ENCODE data around the gene PPP1CC. TPM values are rescaled to one million over a fixed set of nuclear protein-coding genes. Genes with fewer than 3 reads are reported as not detected.

PPP1CC gene
- total RNA-seq, 1 donor: 107 TPM

DNA sequence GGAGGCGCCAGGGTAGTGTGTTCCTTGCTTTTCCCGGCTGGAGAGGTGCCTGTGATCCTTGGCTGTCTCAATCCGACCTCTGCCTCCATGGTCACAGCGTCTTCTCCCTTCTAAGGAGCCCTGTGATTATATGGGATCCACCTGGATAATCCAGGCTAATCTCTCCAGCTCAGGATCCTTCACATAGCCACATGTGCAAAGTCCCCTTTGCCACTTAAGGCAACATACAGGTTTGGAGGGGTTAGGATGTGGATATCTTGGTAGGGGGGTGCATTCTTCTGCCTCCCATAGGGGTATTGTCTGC, 52.6 kb downstream of the PPP1CC start:
- Histone ChIP-seq H4K20me1 (ENCODE audit: insufficient read depth, low read length) (no peaks in the 10 kb centered on the region), H3K27me3 (ENCODE audit: insufficient read depth, low read length) (peaks cover 10% of the 10 kb centered on the region), H2AFZ (ENCODE audit: low read length) (peak overlapping the region; percentile 96), H3K4me2 (ENCODE audit: insufficient read depth, low read length) (peak overlapping the region; percentile 87), H3K27ac (ENCODE audit: low read depth, low read length) (no peak overlapping the region), H3K9me3 (ENCODE audit: low read depth, low read length) (no peaks in the 10 kb centered on the region), H3K4me3 (ENCODE audit: insufficient read depth, low read length) (no peak overlapping the region), H3K4me1 (ENCODE audit: insufficient read depth, low read length) (peaks cover 7% of the 10 kb centered on the region), H3K36me3 (ENCODE audit: insufficient read depth, low read length) (no peaks in the 10 kb centered on the region), H3K79me2 (ENCODE audit: insufficient read depth, low read length) (no peaks in the 10 kb centered on the region)
- TF ChIP-seq, protein P1, sequence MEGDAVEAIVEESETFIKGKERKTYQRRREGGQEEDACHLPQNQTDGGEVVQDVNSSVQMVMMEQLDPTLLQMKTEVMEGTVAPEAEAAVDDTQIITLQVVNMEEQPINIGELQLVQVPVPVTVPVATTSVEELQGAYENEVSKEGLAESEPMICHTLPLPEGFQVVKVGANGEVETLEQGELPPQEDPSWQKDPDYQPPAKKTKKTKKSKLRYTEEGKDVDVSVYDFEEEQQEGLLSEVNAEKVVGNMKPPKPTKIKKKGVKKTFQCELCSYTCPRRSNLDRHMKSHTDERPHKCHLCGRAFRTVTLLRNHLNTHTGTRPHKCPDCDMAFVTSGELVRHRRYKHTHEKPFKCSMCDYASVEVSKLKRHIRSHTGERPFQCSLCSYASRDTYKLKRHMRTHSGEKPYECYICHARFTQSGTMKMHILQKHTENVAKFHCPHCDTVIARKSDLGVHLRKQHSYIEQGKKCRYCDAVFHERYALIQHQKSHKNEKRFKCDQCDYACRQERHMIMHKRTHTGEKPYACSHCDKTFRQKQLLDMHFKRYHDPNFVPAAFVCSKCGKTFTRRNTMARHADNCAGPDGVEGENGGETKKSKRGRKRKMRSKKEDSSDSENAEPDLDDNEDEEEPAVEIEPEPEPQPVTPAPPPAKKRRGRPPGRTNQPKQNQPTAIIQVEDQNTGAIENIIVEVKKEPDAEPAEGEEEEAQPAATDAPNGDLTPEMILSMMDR (IDR thresholded peaks at IDR 0.05; ENCODE audit: extremely low read depth, low read depth, low read length): no peak
- peak; percentile 50 for DNase-seq (ENCODE audit: insufficient read length, low spot score, missing footprints)

DNA sequence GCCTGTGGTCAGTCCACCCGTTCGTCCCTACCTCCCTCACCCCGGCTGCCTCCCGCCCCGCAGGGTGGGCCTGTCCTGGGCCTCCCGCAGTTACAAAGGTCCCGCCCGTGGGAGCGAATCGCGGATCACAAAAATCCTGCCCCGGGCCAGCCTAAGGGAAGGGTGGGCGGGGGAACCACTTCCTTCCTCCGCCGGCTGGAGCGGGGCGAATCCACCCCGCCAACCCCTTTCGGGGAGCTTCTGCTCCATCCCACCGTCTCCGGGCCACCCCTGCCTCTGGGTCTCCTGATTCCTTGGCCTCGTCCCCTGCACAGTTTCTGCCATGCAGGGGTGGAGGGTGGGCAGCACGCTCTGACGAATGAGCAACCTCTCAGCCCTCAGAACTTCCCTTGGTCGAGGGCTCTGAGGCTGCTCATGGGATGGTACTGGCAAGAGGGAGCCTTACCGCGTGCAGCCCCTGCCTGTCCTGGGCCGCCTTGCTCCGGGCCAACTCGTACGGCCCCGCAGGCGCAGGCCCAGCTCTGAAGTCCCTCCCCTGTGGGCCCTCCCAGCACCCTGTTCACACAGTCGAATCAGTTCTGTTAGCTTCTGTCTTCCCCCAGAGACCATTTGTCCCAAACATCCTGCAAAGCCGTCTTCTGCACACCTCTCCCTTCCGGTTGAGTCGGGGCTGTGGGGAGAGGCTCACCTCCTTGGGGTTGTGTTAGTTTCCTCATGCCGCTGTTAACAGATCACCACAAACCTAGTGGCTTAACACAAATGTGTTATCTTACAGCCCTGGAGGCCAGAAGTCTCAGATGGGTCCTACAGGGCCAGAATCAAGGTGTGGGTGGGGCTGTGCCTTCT, 53.2 kb downstream of the PPP1CC start:
- Histone ChIP-seq H2AFZ (ENCODE audit: low read length) (peak overlapping the region; percentile 96), H3K4me3 (ENCODE audit: insufficient read depth, low read length) (peak overlapping the region; percentile 70), H3K4me1 (ENCODE audit: insufficient read depth, low read length) (peaks cover 7% of the 10 kb centered on the region), H4K20me1 (ENCODE audit: insufficient read depth, low read length) (no peaks in the 10 kb centered on the region), H3K9me3 (ENCODE audit: low read depth, low read length) (no peaks in the 10 kb centered on the region), H3K36me3 (ENCODE audit: insufficient read depth, low read length) (no peaks in the 10 kb centered on the region), H3K79me2 (ENCODE audit: insufficient read depth, low read length) (no peaks in the 10 kb centered on the region), H3K4me2 (ENCODE audit: insufficient read depth, low read length) (peak overlapping the region; percentile 87), H3K27me3 (ENCODE audit: insufficient read depth, low read length) (peaks cover 10% of the 10 kb centered on the region), H3K27ac (ENCODE audit: low read depth, low read length) (no peak overlapping the region)
- peak; percentile 94 for DNase-seq (ENCODE audit: insufficient read length, low spot score, missing footprints)
- TF ChIP-seq, protein P1 (IDR thresholded peaks at IDR 0.05; ENCODE audit: extremely low read depth, low read depth, low read length): no peak

DNA sequence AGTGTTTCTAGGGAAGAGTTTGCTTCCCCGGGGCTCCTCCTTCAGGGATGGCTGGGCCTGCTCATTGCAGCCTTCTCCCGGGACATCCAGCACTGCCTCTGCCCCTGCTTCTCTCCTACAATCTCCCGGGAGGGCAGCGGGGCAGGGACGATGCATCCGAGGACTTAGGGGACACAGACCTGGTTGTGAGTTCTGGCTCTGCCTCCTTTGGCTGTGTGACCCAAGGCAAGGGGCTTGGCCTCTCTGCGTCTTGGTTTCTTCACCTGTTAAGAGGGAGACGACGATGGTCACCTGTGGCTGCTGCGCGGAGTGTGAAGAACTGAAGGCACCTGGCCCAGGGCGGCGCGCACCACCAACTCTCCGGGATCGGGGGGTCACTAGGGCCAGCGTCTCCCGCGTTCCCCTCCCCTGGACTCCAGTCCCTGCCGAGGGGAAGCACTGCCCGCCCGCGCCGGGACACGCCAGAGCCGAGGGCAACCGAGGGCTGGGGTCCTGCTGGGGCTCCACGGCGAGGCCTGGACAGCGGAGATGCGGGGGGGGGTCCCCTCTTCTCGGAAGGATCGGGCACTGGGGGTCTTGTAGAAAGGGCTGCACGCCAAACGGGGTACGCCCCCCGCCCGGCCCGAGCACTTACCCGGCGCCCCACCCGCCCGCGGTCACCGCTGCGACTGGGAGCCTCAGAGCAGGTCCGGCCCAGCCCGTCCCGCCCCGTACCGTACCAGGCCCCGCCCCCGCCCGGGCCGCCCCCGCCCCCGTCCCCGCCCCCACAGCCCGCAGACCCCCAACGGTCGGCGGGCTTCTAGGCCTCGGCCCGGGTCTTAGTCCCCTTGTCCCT, 54.0 kb downstream of the PPP1CC start, which contains the start of gene HVCN1:
Gene HVCN1 (minus strand): TSS at position 670 of the 835 bp plus-strand sequence. CDS start 5,870 bp downstream, outside the sequence.
- Histone ChIP-seq H3K27ac (ENCODE audit: low read depth, low read length) (no peak within 1 kb of the TSS), H3K4me3 (ENCODE audit: insufficient read depth, low read length) (peak within 1 kb of the TSS; percentile 70), H3K36me3 (ENCODE audit: insufficient read depth, low read length) (no peaks in the 10 kb centered on the region), H4K20me1 (ENCODE audit: insufficient read depth, low read length) (no peaks in the 10 kb centered on the region), H3K79me2 (ENCODE audit: insufficient read depth, low read length) (no peaks in the 10 kb centered on the region), H3K9me3 (ENCODE audit: low read depth, low read length) (no peaks in the 10 kb centered on the region), H3K4me2 (ENCODE audit: insufficient read depth, low read length) (peak within 1 kb of the TSS; percentile 87), H3K4me1 (ENCODE audit: insufficient read depth, low read length) (peaks cover 7% of the 10 kb centered on the region), H2AFZ (ENCODE audit: low read length) (peak within 1 kb of the TSS; percentile 96), H3K27me3 (ENCODE audit: insufficient read depth, low read length) (peaks cover 10% of the 10 kb centered on the region)
- peak; percentile 93 for DNase-seq (ENCODE audit: insufficient read length, low spot score, missing footprints)
- TF ChIP-seq, protein P1 (IDR thresholded peaks at IDR 0.05; ENCODE audit: extremely low read depth, low read depth, low read length): no peak
